Measurements from ENCODE around the gene SKIC8.
A peak's percentile ranks its signal among the peaks of the same experiment; 100 is the strongest.

SKIC8 gene

GRCh38 chr15:78321041-78321570, 21.7 kb upstream of the SKIC8 start:
- no peak for DNase-seq

- peak in 1 of 2 experiments; percentile 12 for DNase-seq
Observed at GRCh38 chr15:78320183-78320582, 20.8 kb upstream of the SKIC8 start.

- no peak for DNase-seq
Observed at GRCh38 chr15:78319588-78319987, 20.2 kb upstream of the SKIC8 start.

- DNase-seq = peak; percentile 12 to 24
Observed at GRCh38 chr15:78317145-78317836, 17.9 kb upstream of the SKIC8 start.

DNA sequence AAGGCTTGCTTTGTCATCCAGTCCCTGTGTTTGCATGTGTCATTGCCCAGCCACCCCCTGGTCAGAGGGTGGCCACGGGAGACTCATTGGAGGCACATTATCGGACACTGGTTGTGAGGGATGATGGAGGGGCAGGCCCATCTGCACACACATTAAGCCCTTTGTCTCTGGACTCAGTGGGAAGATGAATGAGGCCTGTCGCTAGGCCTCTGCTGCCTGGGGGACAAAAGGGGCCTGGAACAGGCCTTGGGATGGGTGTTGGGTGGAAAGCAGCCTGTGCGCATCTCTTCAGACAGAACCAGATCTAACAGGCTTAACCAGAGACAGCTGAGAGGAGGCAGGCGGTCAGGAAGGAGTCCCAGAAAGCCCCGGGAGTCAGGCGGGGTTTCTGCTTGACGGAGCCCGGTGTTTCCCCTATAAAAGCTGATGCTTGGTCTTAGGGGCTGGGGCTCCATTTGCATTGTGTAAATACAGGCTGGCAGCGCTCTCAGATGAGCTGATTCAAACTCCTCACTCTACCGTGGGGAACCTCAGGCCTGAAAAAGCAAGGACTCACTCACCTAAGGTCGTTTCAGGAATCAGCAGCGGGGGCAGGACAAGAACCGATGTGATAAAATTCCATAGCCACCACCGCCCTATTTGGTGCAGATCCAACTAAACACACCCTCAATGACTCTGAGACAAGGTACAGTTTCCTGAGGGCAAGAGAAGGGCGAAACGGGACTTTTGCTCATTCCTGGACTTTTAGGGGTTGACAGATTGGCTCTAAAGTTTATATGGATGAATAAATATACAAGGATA, 17.1 kb upstream of the SKIC8 start:
- DNase-seq = no peak

DNA sequence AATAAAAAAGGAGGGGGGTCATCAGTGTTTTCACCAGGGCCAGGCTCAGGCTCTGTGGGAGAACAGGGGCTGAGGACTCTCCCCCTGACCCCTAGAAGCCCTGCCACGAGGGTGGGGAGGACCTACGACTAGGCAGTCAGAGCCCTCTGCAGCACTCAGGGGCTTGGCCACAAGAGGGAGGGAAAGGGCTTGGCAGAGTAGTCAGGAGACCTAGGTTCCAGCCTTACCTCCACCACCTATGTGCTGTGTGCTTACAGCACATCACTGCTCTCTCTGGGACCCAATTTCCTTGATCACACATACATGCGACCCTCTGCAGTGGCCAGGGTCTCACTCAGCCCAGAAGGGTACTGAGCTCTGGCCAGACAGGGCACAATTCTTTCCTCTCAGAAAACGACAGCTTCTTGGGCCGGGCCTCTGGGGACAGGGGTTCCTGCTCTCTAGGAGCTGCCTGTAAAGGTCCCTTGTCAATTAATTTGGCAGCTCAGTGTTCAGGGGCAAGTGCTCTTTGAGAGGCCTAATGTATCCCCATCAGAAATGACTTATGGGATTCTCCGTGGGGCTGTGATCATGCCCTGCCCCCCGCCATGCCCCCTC, 16.4 kb upstream of the SKIC8 start:
- DNase-seq = peak in 1 of 2 experiments; percentile 54

- DNase-seq = no peak
Observed at GRCh38 chr15:78314181-78314581, 14.8 kb upstream of the SKIC8 start.

GRCh38 chr15:78313383-78313782, 14.0 kb upstream of the SKIC8 start:
- DNase-seq = no peak

DNA sequence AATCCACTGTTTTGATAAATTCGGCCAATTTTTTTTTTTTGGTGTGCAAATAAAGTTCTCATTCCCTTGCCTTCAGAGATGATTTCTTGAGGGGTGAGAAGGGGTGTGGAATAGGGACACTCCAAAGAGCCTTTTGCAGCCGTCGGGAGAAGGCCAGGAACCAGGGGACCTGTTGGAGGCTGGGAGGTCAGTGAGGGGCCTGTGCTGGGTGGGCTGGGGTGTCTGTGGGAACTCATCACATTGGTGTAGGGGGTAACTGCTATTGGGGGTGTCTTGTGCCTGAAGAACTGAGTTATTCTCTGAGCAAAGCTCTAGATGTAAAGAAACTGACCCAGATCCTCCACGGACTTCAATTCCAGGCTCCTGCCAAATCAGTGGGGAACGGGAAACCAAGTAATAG, 13.5 kb upstream of the SKIC8 start:
- DNase-seq = no peak

GRCh38 chr15:78312536-78312935, 13.1 kb upstream of the SKIC8 start:
- no peak for DNase-seq

GRCh38 chr15:78311292-78311691, 11.9 kb upstream of the SKIC8 start:
- no peak for DNase-seq

GRCh38 chr15:78308422-78309032, 9.1 kb upstream of the SKIC8 start:
- DNase-seq = peak; percentile 55 to 68

GRCh38 chr15:78307976-78308375, 8.6 kb upstream of the SKIC8 start:
- DNase-seq = no peak

DNA sequence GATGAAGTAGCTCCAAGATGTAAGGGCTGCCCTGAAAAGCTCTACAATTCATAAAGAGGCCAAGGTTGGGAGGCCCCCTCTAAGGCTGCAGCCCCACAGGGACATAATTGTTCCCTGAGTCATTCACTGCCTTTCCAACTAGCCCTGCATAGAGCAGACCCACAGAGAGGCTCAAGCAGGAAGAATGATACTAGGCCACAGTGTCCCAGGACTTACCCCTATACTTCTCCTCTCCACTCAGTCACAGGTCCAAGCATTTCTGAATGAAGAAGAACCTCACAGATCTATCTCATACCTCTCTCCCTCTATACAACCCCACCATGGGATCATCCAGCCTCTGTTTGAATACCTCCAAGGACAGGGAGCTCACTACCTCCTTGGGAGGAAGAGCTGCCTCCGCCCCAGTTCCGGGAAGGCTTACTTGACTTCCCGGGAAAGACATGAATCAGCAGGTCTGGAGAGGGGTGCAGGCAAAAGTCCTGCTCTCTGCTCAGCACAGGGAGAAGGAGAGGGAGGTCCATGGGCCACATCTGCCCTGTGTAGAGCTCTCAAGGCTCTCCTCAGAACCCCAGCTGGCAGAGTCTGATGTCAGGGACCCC, 6.9 kb upstream of the SKIC8 start:
- DNase-seq = no peak

- DNase-seq = no peak
Observed at GRCh38 chr15:78304216-78305066, 5.0 kb upstream of the SKIC8 start.

- no peak for DNase-seq
Observed at GRCh38 chr15:78302579-78303312, 3.3 kb upstream of the SKIC8 start.

GRCh38 chr15:78301828-78302227, 2.4 kb upstream of the SKIC8 start:
- no peak for DNase-seq

- no peak for DNase-seq
Observed at GRCh38 chr15:78301326-78301725, 1.9 kb upstream of the SKIC8 start.

DNA sequence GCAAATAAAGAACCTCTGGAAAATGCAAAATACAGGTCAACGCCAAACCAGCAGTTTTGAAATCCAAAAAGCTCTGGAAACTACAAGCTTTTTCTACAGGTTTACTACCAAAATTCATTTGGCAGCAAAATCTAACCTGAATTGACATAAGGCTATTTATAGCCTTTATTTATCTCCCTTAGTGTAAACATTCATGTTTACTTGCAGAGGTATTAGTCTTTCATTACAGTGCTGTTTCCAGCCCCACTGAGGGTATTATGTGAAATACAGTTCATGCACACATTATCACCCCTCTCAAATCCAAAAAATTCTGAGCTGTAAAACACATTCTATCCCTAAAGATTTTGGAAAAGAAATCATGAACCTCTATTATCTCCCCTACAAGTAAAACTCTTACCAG, 7.2 kb downstream of the SKIC8 start:
- DNase-seq = no peak

GRCh38 chr15:78291698-78292097, 7.7 kb downstream of the SKIC8 start:
- no peak for DNase-seq

DNA sequence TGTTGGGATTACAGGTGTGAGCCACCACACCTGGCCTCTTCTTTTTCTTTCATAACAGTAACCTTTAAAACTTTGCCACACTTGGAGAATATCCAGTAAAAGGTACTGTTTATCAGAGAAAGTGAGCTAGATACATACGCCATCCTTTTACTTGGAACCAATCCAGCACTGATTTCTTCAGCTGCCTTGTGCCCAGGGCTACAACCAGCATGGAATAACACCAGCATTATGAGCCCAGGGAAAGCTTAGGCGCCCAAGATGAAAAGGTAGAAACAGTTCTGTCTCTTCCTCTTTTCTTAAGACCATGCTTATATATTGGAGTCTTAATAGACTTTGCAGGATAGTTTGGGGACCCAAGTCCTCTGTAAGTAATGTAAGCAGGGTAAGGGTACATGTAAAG, 8.4 kb downstream of the SKIC8 start:
- DNase-seq = no peak

Data from SHP77 (cell line).